NCI-H2081 (cell line): ENCODE measurements around the gene HLA-F.
A peak's percentile ranks its signal among the peaks of the same experiment; 100 is the strongest.

Experiments used
- DNase-seq, 2 experiments: peaks; one replicate each; lab custom pipeline; 2025; lab: John Stamatoyannopoulos, UW

Gene HLA-F

GRCh38 chr6:29744131-29744530, 20.9 kb downstream of the HLA-F start:
- no peak for DNase-seq

GRCh38 chr6:29744621-29745020, 21.4 kb downstream of the HLA-F start:
- DNase-seq: no peak

GRCh38 chr6:29745386-29745785, 22.2 kb downstream of the HLA-F start:
- DNase-seq: no peak

GRCh38 chr6:29745855-29746449, 22.7 kb downstream of the HLA-F start:
- DNase-seq: no peak

- DNase-seq: no peak
Measured at GRCh38 chr6:29746846-29747687, 23.8 kb downstream of the HLA-F start.

- no peak for DNase-seq
Measured at GRCh38 chr6:29747688-29748250, 24.5 kb downstream of the HLA-F start.

GRCh38 chr6:29748391-29749307, 25.4 kb downstream of the HLA-F start:
- peak; percentile 85 to 89 for DNase-seq

GRCh38 chr6:29749308-29749662, 26.1 kb downstream of the HLA-F start:
- no peak for DNase-seq

- DNase-seq: no peak
Measured at GRCh38 chr6:29749668-29750067, 26.4 kb downstream of the HLA-F start.

GRCh38 chr6:29750709-29751108, 27.5 kb downstream of the HLA-F start:
- no peak for DNase-seq

GRCh38 chr6:29751480-29751879, 28.2 kb downstream of the HLA-F start:
- DNase-seq: no peak

GRCh38 chr6:29752451-29753308, 29.4 kb downstream of the HLA-F start:
- peak; percentile 84 for DNase-seq

- no peak for DNase-seq
Measured at GRCh38 chr6:29753309-29753644, 30.0 kb downstream of the HLA-F start.

GRCh38 chr6:29755295-29755871, 32.1 kb downstream of the HLA-F start:
- no peak for DNase-seq

GRCh38 chr6:29757282-29757681, 34.0 kb downstream of the HLA-F start:
- no peak for DNase-seq

- no peak for DNase-seq
Measured at GRCh38 chr6:29757701-29758293, 34.6 kb downstream of the HLA-F start.

GRCh38 chr6:29758761-29759160, 35.5 kb downstream of the HLA-F start:
- no peak for DNase-seq

GRCh38 chr6:29759457-29759856, 36.2 kb downstream of the HLA-F start:
- peak; percentile 42 to 84 for DNase-seq

GRCh38 chr6:29760328-29760727, 37.1 kb downstream of the HLA-F start:
- DNase-seq: no peak

GRCh38 chr6:29762051-29762450, 38.8 kb downstream of the HLA-F start:
- no peak for DNase-seq

GRCh38 chr6:29762781-29763214, 39.6 kb downstream of the HLA-F start:
- no peak for DNase-seq
